ENCODE results near the gene TRIM31.

The TRIM31 gene

DNA sequence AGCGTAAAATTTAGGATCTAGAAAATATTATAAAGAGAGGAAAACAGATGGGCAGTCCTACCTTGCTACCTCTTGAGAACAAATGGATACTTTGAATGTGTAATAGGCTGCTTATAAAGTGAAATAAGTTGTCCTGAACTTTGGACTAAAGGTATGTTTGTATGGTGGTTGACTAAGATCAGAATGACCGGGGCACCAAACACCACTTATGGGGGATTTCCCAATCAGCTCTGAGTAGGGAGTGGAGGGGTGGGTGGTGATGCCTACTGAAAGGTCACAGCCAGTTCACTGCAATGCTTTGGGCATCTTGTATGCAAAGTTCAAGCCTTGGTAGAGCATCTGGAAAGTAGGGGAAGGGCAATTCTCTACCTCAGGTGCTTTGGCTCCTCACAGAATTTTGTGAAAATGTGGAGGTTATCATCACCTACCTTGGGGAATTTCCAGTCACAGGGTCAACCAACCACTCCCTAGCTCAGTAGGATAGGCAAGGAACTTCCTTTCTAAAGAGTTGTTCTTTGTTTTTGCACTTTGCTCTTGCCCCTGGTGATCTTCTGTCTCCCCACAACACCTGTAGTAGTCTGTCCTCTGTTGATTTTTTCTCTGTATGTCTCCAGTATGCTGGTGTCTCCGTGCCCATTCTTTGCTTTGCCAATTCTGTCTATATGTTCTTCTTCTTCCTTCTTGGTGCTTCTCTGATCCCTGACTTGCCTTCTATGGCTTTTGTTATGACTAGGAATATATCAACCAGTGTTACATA is at the start of gene TRIM31:
TSS of gene TRIM31 (minus strand) at position 88 of the 757 bp plus-strand sequence. CDS start 285 bp downstream, outside the sequence.
- no peak for DNase-seq

DNA sequence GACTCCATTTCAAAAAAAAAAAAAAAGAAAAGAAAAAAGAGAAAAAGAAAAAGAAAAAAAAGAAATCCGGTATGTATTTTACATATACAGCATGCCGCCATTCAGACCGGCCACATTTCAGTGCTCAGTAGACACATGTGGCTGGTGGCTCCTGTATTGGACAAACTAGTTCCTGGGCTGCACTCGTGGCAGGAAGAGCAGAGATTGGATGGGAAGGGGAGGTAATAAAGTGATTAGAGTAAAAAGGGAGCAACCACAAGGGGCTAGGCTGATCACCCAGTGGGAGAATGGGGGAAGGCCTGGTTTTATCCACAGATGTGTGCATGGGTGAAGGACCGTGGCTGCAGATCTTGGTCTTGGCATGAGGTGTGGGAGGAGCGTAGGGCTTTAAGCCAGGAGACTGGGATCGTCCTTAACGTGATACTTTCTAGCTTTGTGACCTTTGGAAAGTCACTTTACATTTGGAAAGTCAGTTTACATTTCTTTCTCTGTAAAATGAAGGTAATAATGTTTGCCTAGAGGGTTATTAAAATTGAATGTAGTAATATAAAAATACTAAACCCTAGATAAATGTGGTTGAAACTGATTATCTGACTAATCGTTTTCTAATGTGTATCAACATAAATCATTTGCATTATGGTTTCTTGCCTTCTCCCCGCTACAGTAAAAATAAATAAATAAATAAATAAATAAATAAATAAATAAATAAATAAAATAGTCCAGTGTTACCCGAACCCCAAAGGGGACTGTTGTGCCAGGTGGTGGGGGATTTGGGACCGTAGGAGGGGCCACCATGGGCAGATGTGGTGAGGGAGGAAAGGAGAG is 49.6 kb upstream of the TRIM31 start:
- DNase-seq = no peak

DNA sequence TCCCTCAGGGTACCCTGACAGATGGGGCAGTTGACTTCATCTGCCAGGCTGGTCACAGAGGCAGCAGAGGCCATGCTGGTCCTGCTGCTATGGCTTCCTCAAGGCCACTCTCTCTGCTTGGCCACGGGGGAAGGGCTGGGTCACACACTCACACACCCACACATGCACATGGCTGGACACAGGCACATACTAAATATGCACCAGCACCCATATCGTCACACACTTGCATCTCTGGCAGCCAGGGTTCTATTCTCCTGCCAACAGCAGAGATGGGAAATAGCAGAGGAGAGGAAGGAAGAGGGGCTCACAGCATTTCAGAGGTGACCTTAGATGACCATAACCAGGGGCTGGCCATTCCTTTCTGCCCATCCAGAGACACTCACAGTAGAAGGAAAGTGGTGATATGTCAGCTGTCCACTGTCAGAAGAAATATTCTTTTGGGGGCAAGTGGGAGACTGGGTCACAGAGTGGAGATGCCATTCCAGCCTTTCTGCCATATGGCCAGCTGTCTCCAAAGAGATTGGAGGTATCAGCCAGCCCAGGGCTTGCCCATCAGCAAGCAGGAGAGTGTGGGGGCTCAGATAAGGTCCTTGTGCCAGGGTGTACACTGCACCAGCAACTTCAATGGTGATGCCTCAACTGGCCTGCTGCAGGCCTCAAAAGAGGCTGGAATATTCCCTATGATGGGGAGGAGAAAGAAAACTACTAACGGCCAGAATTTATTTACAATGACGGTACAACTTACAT is 48.1 kb upstream of the TRIM31 start, which contains the start of gene TRIM10:
TSS of gene TRIM10 (minus strand) at position 427 of the 747 bp plus-strand sequence. CDS start at position 74, 353 bp downstream.
- peak; percentile 87 for DNase-seq

DNA sequence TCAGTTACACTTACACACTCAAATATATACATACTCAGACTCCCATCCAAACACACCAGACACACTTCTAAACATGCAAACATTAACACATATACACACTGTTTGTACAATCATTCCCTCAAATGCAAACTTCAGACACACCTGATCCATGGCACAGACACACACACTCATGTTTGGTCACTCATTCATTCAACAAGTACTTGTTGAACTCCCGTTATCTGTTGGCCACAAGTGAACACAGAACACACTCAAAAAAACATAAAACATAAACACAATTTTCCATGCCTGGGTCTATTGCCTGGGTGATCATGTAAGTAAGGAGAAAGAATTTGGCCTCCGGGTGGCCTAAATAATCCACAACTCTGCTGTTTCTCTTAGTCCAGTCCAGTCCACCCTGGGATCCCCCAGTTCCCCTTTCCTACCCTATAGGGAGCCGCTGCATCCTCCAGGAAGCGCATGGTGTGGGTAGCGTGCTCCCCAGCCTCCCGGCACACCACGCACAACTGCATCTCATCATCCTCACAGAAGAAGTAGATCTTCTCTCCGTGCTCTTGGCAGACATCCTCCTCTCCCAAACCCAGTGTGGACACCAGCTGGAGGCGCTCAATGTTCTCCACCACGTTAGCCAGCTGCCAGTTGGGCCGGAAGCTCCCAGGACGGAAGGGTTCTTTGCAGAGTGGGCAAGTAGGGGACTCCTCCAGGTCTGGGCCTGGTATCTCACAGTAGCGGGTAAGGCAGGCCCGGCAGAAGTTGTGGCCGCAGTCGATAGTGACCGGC is 47.3 kb upstream of the TRIM31 start:
- DNase-seq = no peak

DNA sequence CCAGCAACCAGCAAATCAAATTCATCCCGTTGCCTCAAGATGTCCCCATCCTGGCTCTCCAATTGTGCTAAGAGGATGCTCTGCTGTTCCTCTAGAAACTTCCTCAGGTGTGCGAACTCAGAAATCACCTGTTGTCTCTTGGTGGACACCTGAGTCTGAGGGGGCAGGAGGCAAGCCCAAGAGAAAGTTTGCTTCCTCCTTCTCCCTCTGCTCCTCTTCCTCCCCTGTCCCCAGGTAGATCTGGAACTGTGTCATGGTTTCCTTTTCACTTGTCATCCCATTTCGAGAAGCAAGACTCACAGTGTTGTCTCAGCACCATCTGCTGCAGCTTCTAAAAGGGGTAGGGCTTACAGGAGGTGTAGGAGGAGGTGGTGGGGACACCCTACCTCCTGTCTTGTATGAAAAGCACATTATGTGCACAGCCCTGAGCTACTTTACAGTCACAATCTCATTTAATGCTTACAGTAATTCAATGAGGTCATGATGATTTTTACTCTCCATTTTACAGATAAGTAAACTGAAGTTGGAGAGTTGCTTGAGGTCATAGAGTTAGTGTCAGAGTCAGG is 45.7 kb upstream of the TRIM31 start:
- DNase-seq = no peak

DNA sequence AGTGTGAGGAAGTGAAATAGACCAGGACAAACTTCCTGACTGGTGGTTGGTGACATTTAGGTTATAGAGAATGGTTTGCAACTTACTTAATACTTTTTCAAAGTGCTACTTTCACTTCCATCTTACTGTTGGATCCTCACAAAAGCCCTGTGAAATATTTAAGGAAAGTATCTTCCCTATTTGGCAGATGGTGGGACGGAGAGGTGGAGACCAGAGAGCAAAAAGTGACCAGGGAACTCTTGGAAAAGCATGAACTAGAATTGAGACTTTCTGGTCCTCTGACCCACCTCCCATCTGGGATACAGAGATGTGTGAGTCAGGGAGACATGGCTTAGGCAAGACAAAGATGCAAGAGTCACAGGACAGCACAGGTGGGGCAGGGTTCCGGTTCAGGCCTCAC is 45.1 kb upstream of the TRIM31 start:
- no peak for DNase-seq

DNA sequence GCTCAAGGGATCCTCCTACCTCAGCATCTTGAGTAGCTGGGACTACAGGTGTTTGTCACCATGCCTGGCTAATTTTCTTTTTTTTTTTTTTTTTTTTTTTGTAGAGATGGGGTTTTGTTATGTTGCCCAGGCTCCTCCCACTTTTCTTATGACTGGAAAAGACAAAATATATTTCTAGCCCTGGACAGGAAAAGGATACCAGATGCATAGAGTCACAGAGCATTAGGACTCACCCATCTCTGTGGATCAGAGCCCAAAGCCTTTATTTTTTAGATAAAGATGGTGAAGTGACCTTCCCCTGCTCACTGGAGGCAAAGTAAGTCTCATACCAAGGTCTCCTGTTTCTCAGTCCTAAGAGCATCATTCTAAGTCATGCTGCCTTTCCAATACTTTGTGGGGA is 44.7 kb upstream of the TRIM31 start:
- DNase-seq = no peak

DNA sequence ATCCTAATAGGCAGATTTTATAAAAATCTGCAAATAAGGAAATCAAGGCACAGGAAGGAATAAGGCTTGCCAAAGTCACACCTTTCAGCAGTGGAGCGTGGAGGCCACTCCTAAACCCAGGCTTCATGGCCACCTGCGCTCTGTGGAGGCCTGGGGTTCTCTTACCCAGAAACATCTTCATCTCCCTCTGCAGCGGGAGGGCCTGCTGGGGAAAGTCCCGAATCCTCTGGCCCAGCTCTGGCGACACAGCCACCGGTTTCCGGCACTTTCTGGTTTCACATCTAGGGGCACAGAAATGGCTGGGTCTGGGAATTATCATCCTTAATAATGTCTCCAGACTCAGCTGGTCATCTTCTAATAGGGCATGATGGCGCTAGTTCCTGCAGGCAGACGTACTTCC is 43.9 kb upstream of the TRIM31 start:
- DNase-seq = no peak

DNA sequence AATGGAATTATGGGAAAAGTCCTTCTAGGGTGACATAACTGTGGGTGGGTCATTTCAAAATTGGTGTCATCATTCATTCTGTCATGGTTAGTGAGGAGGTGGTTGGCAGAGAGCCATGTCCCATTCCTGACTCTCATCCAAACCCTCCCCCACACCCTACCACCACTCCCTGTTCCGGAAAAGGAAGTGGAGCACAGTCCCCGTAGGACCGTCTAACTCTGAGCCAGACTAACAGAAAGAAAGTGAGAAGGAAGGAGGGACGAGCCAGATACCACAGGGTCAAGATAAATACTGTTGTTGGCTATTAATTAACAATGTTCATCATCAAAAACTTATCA is 43.3 kb upstream of the TRIM31 start:
- peak; percentile 31 for DNase-seq

GRCh38 chr6:30155520-30156261 is 42.8 kb upstream of the TRIM31 start:
- no peak for DNase-seq

DNA sequence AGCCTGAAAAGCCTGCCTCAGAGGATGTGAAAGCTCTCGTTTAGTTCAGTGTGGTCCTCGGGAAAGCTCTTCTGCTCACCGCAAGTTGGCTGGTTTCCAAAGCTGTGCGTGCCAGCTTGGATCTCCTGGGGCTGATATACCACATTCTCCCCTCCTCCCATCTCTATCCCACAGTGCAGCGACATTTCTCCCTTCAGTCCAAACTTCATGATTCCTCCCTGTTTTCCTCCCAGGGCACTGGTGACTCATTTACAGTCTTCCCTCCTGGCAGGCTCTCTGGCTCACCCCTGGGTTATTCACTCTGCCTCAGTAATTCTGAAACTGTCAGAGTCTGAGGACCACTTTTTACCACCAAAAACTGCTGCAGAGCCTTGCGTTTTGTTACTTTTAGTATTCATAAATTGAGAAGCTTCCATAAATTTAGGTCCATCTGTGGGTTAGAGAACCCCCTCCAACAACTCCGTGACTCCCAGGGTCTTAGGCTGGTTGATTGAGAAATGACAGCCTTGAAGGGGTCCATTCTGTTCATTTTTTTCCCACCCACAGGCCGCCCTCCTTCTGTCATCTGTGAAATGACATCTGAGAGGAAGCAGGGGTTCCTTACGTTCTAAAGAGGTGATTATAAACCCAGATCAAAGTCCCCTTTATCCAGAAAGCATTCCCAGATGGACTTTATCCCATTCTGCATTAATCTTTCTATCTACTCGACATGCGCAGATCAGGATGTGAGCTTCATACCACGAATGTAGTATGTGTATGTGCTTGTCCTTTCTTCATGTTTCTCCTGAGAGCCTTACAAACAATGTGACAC is 42.0 kb upstream of the TRIM31 start:
- no peak for DNase-seq

GRCh38 chr6:30154061-30154460 is 41.2 kb upstream of the TRIM31 start:
- no peak for DNase-seq

DNA sequence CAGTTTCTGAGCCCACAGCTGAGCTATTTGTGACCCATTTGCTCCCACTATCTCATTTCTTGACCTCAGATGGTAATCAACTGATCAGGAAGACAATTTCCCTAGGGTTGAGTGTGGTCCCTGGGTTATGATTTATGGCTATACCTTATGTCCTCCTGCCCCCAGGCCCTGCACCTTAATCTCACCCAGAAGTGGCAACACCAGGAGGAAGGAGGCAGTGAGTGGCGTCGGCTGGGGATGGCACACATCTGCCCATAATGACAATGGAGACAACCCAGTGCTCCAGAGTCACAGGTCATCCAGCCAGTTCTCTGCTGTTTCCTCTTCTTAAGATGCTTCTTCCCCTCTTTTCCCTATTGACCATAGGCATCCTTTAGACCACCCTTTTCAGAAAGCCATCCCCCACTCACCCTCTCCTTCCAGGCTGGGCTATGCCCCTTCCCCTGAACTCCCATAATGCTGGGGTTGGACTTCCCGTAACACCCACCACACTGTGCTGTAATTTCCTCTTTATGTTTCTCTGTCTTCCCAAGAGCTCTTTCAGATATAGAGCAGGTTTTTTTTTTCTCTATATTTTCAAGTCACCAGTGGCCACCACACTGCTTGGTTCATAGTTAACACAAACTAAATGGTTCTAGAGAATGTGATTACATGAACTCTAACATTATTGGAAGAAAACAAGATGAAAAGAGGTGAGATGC is 40.2 kb upstream of the TRIM31 start:
- DNase-seq = no peak

DNA sequence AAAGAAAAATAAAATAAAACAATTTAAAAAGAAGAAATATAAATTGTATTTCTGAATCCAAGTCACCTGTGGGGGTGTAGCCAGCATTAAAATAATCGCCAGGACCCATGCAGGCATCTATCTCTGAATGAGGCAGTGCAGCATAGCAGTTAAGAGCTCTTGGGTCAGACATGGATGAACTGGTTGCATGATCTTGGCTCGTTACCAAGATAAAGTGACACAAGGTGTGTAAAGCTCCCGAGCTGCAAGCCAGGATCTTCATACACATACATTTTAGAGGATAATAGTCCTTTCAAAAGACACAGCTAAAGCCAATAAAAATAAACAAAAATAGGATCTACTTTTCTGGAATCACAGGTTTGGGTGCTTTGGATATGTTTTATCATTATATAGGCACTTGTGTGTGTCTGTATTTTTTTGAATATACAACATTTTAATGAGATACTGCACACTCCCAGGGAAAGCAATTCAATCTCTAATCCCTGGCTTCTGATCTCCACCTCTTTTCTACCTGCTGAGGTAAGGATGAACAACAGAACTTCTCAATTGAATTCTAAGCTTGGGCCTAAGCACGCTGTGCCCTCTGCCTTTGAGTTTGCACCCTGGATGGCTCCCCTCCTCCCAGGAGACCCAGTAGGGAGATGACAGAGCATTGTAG is 39.3 kb upstream of the TRIM31 start:
- no peak for DNase-seq

DNA sequence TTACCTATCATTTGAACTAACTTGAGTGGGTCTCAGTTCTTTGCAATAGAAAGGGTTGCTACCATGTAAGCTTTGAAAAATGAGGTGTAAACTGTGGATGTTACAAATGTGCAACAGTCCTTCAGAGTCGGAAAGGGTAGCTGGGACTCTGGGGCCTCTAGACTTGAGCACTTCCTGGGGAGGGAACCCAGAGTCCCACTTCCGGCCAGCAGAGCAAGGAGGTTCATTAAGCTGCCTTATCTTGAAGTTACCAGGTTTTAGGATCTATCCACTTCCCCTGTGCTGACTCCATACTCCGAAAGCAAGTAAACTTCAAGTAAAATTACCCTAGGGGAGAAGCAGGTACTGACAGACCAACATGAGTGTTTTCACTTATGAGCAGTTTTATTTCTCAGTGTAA is 38.7 kb upstream of the TRIM31 start:
- peak; percentile 92 for DNase-seq

DNA sequence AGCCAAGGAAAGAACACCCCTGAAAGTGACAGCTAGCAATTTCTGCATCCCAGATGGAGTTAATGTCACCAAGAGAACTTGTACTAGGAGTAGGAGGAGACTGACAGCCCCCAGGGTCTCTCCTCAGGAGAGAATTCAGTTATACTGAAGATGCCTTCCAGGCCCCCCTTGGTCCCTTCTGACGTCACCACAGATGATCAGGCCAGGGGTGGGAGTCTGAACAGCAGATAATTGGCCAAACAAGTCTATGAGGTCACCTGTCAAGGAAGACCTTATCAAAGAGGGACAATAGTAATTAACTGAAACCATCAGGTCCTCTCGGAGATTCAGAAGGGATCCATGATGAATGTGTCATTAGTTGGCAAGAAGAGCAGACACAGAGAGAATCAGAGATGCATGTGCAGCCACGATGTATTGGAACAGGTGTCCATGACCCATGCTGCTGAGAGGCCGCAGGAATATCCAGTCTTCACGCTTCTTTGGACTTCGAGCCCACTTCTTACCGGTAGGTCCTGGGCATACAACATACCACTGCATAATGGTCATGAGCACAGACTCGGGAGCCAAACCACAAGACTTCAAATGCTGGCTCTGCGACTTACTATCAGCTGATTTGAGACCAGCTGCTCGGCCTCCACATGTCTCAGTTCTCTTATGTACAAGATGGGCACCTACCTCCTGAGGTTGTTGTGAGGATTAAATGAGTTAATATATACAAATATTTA is 37.9 kb upstream of the TRIM31 start:
- DNase-seq = no peak

- DNase-seq = no peak
These were observed 37.1 kb upstream of the TRIM31 start for GRCh38 chr6:30149858-30150550.

DNA sequence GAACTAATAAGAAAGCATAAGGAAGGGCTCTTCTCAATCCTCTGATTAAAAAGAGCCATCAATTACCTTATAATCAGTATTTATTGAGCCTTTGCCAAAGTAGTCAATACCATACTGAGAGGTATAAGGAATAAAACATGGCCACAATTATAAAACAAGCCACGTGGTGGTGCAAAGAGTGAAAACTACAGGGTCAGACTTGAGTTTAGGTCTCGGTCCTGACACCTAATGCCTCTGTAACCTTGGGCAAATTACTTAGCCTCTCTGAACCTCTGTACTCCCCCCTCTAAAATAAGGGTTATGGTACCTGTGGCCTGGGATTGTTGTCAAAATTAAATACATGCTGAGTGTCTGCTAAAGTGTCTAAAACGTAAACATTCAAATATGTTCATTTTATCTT is 36.3 kb upstream of the TRIM31 start:
- no peak for DNase-seq

Measured in hematopoietic multipotent progenitor cell treated with erythropoietin and hydrocortisone succinate and interleukin-3 and kit ligand, for 4 days (in vitro differentiated cells).